ENCODE results near the gene APC2. TPM values are rescaled to one million over a fixed set of nuclear protein-coding genes. Genes with fewer than 3 reads are reported as not detected.

The APC2 gene
- polyA plus RNA-seq, 1 experiment, result 0.07 TPM

DNA sequence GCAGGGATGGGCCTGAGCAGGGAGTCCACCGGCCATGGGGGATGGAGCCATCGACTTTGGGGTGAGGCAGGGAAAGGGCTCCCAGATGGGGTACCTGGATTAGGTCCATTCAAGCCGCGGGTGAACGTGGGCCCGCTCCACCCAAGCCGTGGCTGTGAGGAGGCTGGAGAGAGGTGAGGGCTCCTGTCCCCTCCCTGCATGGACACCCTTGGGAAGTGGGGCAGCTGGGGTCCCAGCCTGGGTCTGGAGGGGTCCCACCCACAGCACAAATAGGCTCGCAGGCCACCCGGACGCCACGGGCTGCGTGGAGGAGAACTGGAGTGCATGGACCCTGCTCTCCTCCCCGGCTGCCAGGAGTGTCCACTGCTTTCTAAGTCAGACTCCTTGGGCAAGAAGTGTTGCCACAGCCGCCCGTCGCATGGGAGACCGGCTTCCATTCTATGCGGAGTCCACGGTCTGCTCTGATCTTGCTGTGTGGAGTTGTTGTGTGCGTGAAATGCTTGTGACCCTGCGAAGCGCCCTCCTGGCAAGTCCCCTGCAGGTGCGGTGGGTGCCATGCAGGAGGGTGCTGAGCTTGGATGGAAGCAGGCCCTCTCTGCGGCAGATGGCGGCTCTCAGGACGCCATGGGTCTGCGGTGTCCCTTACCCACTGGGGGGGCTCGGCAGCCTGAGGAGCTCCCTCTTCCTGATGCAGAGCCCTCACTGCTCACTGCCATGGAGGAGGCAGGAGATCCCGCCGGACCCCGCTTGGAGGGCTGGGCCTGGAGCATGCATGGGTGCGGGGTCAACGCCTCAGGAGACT, 40.5 kb upstream of the APC2 start:
- ChIA-PET POLR2A (no interaction called here), CTCF (interaction anchor here (0.8 to 1.0 kb wide), 4 partner anchors 14 to 165 kb away, joined by 3 to 4 read pairs (median 3); no protein-coding TSS in a partner anchor)
- Histone ChIP-seq H3K4me3 (ENCODE audit: low read depth, low read length) (peak overlapping the region; percentile 92), H3K36me3 (ENCODE audit: control insufficient read depth, insufficient read depth, low read length) (peaks cover 8% of the 10 kb centered on the region), H3K27me3 (ENCODE audit: control insufficient read depth, insufficient read depth, low read length) (no peaks in the 10 kb centered on the region)
- TF ChIP-seq CTCF (IDR thresholded peaks at IDR 0.05; ENCODE audit: insufficient read depth, low read depth, low read length), result no peak
- no peak for DNase-seq (ENCODE audit: low read depth)

GRCh38 chr19:1410136-1410786, 39.7 kb upstream of the APC2 start:
- ChIA-PET CTCF (interaction anchor here (0.8 to 1.0 kb wide), 3 partner anchors 27 to 166 kb away, joined by 3 to 4 read pairs (median 3); no protein-coding TSS in a partner anchor), POLR2A (no interaction called here)
- Histone ChIP-seq H3K27me3 (ENCODE audit: control insufficient read depth, insufficient read depth, low read length) (no peaks in the 10 kb centered on the region), H3K4me3 (ENCODE audit: low read depth, low read length) (peak overlapping the region; percentile 8; the same call in 1 of the 2 replicates), H3K36me3 (ENCODE audit: control insufficient read depth, insufficient read depth, low read length) (peaks cover 8% of the 10 kb centered on the region)
- no peak for TF ChIP-seq CTCF (IDR thresholded peaks at IDR 0.05; ENCODE audit: insufficient read depth, low read depth, low read length)
- DNase-seq (ENCODE audit: low read depth), result no peak

GRCh38 chr19:1410789-1411188, 39.1 kb upstream of the APC2 start:
- H3K4me3 ChIP-seq (ENCODE audit: low read depth, low read length), result no peak overlapping the region
- ChIA-PET POLR2A (no interaction called here), CTCF (no interaction called here)
- peaks cover 8% of the 10 kb centered on the region for H3K36me3 ChIP-seq (ENCODE audit: control insufficient read depth, insufficient read depth, low read length)
- no peak for TF ChIP-seq CTCF (IDR thresholded peaks at IDR 0.05; ENCODE audit: insufficient read depth, low read depth, low read length)
- DNase-seq (ENCODE audit: low read depth), result no peak
- H3K27me3 ChIP-seq (ENCODE audit: control insufficient read depth, insufficient read depth, low read length), result no peaks in the 10 kb centered on the region

DNA sequence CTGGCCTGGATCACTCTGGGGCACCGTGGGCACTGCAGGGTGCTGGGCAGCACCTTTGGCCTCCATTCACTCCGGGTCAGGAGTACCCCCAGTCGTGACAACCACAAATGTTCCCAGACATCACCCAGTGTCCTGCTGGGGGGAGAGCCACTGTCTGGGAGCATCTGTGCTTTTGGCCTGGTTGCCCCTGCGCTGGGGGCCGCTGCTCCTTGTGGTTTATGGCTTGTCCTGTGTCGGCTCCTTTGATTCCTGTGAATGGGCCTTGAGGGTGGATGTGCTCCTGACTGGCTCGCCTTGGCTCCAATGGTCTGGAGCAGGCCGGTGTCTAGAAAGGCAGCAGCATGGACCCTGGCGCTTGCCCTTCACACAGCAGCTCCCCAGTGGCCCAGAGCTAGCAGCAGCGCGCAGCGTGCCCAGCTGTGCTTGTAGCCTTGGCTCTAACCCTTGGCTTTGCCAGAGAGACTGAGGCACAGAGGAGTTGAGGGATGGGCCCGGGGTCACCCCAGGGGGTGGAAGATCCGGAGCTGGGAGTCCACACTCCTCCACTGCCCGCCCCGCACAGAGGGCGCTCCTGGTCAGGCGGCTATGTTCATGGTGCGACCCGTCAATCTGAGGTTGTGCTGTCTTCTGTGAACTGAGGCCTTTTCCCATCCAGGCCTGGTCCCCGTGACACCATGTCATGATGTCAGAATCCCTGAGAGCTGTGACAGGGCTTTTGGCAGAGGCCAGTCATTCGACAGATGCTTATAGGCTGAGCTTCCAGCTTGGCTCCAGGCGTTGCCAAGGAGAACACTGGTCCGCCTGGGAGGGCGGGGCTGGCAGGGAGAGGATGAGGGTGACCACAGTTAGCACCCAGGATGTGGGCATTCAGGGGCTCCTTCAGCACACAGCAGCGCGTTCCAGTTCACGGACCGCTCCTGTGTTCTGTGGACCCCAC, 38.4 kb upstream of the APC2 start:
- peaks cover 11% of the 10 kb centered on the region for H3K36me3 ChIP-seq (ENCODE audit: control insufficient read depth, insufficient read depth, low read length)
- ChIA-PET CTCF (interaction anchor here (0.8 kb wide), 2 partner anchors 47 to 54 kb away, joined by 3 read pairs; no protein-coding TSS in a partner anchor), POLR2A (no interaction called here)
- H3K4me3 ChIP-seq (ENCODE audit: low read depth, low read length), result no peak overlapping the region
- no peak for TF ChIP-seq CTCF (IDR thresholded peaks at IDR 0.05; ENCODE audit: insufficient read depth, low read depth, low read length)
- H3K27me3 ChIP-seq (ENCODE audit: control insufficient read depth, insufficient read depth, low read length), result no peaks in the 10 kb centered on the region
- no peak for DNase-seq (ENCODE audit: low read depth)
